Measurements from ENCODE around the gene OAS3.
"Not testable (repeated sequence)": the region's sequence is repeated elsewhere in the genome, so short reads cannot be mapped to it uniquely, and the experiment has no call there.

The OAS3 gene, protein sequence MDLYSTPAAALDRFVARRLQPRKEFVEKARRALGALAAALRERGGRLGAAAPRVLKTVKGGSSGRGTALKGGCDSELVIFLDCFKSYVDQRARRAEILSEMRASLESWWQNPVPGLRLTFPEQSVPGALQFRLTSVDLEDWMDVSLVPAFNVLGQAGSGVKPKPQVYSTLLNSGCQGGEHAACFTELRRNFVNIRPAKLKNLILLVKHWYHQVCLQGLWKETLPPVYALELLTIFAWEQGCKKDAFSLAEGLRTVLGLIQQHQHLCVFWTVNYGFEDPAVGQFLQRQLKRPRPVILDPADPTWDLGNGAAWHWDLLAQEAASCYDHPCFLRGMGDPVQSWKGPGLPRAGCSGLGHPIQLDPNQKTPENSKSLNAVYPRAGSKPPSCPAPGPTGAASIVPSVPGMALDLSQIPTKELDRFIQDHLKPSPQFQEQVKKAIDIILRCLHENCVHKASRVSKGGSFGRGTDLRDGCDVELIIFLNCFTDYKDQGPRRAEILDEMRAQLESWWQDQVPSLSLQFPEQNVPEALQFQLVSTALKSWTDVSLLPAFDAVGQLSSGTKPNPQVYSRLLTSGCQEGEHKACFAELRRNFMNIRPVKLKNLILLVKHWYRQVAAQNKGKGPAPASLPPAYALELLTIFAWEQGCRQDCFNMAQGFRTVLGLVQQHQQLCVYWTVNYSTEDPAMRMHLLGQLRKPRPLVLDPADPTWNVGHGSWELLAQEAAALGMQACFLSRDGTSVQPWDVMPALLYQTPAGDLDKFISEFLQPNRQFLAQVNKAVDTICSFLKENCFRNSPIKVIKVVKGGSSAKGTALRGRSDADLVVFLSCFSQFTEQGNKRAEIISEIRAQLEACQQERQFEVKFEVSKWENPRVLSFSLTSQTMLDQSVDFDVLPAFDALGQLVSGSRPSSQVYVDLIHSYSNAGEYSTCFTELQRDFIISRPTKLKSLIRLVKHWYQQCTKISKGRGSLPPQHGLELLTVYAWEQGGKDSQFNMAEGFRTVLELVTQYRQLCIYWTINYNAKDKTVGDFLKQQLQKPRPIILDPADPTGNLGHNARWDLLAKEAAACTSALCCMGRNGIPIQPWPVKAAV

DNA sequence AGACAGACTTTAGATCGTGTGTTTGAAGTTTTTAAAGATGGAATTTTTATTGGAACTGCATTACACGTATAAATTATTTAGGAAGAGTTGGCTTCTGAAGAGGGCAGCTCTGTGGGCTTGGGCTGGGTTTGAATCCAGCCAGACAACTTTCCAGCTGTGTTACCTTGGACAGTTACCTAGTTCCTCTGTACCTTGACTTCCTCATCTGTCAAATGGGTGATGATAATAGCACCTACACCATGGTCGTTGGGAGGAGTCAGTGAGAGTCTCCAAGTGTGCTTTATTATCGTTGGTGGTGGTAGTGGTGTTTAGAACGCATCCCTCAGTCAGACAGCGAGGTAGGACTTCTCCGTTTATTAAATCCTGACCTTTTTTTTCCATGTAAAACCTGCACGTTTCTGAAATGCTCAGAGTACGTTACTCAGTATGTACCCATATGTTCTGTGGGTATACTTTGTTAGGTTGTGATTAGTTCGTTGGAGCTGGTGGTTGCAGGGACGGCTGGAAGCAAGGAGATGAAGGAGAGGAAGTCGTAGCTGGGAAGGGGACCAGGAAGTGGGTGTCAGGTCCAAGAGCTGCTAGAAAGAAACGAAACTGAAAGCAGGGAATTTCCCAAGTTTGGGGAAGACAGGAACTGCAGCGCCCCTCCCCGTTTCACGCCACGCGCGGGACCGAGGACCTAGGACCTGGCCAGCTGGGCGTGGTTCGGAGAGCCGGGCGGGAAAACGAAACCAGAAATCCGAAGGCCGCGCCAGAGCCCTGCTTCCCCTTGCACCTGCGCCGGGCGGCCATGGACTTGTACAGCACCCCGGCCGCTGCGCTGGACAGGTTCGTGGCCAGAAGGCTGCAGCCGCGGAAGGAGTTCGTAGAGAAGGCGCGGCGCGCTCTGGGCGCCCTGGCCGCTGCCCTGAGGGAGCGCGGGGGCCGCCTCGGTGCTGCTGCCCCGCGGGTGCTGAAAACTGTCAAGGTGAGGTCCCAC lies at the start of gene OAS3:
TSS of gene OAS3 (plus strand) at position 734 of the 979 bp plus-strand sequence. CDS start at position 791, 57 bp downstream.
- peak; percentile 38 to 66 for DNase-seq (ENCODE audit: low read depth in 2 of 2)

DNA sequence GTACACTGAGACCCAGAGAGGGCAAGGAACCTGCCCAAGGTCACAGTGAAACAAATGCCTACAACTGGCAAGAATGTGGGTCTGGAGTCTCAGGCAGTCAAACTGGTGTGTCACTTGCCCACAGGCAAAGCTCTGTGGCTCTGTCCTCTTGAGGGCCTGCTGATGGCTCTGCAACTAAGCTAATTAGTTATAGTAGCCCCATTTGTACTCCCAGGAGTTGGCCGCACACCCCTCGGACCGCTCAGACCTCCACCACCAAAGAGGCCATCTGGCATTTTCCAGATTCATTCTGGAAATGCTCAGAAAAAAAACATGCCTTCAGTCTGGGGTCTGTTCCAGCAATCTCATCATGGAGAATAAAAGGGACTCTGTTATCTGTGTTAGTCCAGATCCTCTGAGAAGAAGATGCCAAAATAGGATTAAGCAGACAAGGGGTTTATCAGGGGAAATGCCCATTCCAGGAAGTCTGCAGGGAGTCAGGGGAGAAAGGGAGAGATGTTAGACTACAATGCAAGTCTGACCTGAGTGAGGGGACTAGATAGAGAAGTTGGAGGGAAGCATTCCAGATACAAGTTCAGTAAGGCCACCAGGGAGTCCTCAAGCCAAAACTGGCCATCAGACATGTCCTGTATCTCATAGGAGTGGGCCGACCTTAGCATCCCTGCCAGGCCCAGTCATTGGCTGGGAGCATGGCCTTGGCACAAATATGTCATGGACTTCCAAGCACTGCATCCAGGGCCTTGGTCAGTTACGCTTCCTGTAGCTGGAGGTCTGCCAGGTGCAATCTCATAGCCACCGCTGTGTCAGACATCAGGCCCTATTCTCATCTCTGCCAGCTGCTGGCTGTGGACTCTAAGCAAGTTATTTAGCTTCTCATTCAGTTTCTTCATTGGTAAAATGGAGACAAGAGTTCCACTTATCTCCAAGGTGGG lies 46.9 kb upstream of the OAS3 start:
- no peak for DNase-seq (ENCODE audit: low read depth in 2 of 2)

DNA sequence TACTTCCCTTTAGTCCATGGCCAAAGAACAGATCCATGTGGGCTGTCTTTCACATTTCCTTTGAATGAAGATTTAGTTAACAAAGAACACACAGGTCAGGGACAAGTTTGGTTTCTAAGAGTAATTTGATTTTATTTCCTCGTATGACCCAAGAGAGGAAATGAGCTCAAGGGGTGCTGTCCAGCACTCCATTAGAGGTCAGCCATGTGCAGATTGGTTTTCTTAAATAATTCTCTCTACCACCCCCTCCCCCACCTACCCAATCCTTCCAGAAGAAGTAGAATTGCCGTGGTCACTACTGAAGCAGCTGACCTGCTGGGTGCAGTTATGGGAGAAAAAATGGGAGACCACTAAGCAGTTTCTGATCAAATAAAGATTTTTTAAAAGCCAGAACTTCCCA lies 45.4 kb upstream of the OAS3 start:
- DNase-seq (ENCODE audit: low read depth in 2 of 2): no peak

DNA sequence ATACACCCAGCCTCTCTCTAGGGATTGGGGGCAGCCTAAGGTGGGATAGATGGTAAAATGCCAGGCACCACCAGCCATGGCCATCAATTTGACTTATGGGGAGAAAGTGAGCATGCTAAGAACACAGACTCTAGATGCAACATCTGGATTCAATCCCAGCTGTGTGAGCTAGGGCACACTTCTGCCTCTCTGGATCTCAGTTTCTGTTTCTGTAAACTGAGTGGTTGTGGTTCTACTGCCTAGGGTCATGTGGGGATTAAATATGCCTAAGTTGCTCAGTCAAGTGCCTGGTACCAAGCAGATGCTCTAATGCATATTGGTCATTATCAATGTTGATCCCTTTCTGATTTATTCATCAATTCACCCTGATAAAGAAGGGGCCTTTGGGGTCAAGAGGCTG lies 44.1 kb upstream of the OAS3 start:
- DNase-seq (ENCODE audit: low read depth in 2 of 2): no peak

DNA sequence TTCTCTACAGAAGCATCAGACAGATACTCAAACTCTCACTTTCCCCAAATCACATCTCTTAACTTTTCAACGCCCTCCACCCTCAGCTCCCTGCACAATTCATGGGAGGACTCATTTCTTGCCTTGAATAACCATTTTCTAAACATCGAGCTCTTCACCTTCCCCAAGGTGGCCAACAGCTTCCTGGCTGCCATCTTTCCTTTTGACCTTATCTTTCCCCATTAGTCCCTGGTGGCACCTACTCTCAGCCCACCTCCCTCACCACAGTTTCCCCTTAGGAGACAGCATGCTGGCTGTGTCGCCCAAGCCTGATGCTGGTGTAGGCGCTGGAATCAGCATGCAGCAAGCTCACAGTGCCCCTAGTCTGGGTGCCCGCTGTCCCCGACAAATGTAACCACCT lies 39.9 kb upstream of the OAS3 start:
- no peak for DNase-seq (ENCODE audit: low read depth in 2 of 2)

DNA sequence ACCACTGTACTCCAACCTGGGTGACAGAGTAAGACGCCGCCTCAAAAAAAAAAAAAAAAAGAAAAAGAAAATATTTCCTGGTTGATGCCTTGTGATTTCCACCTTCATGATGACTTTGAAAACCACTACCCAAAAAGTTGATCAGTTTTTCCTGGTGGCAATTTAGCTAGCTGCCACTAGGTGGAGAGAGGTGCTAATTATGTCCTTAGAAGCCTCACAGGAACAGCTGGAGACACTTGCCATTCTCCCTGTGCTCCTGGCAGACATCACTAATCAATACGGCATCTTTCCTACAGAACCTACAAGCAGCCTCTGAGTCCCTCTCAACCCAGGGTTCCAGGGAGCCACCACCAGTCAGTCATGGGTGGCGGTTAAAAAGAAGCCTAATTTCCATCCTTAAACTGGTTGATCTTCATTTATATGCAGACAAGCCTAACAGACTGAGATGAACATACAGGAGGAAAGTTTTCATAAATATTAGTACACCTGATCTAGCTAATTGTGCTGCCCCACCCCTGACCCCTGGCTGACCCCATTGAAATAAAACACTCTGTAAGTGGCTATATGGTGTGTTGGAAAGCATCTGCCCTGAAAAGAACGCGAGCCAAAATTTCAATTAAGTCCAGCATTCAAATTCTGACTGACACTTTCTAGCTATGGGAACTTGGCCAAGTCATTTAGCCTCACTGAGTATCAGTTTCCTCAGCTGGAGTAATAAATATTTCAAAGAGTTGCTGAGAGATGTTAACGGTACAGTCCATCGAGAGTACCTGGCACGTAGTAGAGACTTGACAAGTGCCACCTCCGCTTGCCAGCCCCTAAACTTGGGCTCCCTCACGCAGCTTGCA lies 37.8 kb upstream of the OAS3 start:
- peak in 1 of 2 donors; percentile 6 for DNase-seq (ENCODE audit: low read depth in 2 of 2)

DNA sequence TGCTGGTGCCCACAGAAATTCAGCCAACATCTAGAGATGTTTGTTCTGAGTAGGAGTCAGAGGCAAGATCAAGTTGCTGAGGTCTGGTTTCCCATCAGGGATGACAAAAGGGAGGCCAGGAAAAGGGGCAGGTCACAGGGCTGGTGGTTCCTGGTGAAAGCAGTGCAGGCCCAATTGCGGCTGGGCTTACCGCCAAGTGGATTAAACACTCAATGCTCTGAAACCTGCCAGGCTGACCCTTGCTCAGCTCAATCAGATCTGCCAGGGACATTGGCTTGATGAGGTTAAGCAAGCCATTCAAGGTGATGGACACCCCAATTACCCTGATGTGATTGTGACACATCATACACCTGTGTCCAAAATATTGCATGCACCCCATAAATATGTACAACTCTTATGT lies 37.0 kb upstream of the OAS3 start:
- no peak for DNase-seq (ENCODE audit: low read depth in 2 of 2)

DNA sequence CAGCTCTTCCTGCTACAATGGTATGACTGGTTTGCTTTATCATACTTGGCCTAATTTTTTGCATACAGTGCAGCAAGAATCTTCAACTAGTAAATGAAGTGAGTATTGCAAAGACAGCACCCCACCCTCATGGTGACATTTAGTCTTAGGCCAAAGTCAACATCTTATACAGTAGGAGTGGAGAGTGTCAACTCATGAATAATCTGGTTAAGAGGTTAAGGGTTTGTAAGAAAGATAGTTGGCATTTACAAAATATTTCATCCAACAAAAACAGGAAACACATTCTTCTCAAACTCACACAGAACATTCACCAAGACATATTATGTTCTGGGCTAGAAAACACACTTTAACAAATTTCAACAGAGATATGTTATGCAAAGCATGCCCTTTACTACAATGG lies 33.7 kb upstream of the OAS3 start:
- DNase-seq (ENCODE audit: low read depth in 2 of 2): no peak

DNA sequence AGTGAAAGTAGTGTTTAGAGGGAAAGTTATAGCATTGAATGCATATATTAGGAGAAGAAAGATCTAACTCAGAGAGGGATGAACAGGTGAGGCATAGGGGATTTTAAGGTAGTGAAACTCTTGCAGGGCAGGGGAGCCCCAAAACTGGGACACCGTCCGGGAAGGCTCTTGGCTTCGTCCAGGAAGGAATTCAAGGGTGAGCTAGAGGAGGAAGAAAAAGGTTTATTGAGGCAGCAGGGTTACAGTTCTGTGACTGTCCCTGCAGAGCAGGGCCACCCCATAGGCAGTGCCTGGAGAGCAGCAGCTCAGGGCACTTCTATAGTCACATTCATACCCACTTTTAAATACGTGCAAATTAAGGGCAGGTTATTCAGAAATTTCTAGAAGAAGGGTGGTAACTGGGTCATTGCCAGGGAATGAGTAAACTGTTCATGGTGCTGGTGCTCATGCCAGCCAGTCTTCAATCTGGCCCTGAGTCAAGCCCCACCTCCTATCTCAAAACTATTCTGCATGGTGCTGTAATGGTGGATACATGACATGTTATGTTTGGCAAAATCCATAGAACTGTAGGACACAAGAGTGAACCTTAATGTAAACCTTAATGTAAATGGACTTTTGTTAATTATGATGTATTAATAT lies 32.7 kb upstream of the OAS3 start:
- DNase-seq (ENCODE audit: low read depth in 2 of 2): no peak

DNA sequence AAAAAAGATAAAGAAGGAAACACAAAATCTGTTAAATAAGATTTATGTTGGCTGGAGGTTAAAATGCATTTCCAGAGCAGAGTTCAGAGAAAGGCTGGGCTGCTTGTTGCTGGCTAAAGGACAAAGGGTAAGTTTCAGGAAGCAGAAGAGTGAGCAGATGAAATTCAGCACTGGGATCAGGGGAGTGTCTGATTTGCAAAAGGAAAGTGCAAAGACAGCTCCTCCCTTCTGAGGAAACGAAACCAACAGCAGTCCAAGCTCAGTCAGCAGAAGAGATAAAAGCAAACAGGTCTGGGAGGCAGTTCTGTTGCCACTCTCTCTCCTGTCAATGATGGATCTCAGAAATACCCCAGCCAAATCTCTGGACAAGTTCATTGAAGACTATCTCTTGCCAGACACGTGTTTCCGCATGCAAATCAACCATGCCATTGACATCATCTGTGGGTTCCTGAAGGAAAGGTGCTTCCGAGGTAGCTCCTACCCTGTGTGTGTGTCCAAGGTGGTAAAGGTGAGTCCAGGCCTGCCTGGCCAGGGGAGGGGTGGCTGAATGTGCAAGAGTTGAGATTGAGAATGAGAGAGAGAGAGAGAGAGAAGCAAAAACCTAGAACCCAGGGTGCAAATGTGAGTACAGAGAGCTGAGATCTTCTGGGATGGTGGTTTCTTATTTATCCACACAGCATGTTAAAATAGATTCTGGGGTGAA lies 31.4 kb upstream of the OAS3 start, which contains the start of gene OAS1:
TSS of gene OAS1 (plus strand) at position 251 of the 703 bp plus-strand sequence. CDS start at position 329, 78 bp downstream.
- no peak for DNase-seq (ENCODE audit: low read depth in 2 of 2)

DNA sequence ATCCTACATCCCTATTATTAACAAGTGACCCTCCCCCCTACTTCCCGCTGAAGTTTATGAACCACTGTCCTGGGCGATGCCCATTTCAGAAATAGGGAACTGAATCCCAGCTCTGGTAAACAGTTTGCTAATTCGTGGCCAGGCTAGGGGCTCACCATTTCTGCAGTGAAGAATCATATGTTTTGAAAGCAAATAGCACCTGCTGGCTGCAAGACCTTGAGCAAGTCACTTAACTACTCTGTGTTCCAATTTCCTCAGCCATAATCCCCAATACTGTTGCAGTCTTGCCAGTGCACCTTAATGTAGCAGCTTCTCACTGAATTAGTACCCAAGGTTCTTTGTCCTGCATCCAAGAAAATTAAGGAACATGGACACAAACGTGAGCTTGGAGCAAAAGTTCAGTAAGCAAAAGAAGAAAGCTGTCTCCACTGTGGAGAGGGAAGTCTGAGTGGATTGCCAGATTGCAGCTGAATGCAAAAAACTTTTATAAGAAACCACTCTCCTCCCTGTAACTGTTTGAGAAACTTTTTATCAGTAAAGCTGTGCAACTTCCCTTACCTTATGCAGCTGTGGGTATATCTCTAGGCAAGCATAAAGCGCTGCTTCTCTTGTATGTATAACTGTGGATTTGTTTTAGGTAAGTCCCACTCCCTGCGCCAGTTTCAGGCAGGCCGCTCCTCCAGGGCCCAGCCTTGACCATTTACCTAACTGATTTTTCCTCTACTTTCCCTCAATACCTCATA lies 30.7 kb upstream of the OAS3 start:
- no peak for DNase-seq (ENCODE audit: low read depth in 2 of 2)

DNA sequence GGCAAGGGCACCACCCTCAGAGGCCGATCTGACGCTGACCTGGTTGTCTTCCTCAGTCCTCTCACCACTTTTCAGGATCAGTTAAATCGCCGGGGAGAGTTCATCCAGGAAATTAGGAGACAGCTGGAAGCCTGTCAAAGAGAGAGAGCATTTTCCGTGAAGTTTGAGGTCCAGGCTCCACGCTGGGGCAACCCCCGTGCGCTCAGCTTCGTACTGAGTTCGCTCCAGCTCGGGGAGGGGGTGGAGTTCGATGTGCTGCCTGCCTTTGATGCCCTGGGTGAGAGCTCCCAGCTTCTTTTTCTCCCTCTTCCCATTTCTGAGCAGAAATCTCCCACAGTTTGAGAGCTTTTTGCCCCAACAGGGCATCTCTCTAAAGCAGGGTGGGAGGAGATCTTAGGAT lies 29.7 kb upstream of the OAS3 start:
- no peak for DNase-seq (ENCODE audit: low read depth in 2 of 2)

DNA sequence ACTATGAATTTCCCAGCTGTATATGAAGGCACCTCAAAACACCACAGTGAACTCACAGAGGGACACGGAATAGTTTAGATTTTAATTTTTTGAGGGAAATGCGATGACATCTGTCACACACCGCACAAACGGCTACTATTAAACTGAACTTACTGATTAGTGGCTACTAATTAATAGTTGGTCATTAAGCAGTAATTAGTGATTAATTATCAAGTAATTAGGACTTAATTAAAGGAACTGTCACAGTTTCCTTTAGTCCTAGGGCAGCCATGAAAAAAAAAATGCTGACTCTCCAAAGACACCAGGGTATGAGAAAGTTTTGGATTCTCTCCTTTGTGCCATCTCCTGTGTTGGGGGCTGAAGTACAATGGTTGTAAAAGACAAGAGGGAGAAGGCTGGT lies 28.6 kb upstream of the OAS3 start:
- no peak for DNase-seq (ENCODE audit: low read depth in 2 of 2)

DNA sequence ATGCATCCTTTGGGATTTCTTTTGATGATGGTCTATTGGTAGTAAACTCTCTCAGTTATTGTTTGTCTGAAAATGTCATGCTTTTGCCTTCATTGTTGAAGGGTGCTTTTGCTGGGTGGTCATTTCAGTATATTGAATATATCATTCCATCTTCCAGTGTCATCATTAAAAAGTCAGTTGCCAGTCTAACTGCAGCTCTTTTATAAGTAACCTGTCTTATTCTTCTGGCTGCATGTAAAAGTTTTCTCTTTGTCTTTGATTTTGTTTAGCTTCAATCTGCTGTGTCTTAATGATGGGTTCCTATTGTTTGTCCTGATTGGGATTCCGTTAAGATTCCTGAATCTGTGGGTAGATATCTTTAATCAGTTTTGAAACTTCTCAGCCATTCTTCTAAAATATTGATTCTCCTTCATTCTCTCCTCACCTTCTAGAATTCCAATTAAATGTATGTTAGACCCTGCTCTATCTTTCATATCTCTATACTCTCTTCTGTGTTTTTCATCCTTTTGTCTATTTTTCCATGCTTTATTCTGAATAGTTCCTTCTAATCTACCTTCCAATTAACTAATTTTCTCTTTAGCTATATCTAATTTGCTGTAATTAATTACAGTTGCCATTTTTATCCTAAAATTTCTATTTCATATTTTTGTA lies 25.1 kb upstream of the OAS3 start:
- DNase-seq (ENCODE audit: low read depth in 2 of 2): no peak

DNA sequence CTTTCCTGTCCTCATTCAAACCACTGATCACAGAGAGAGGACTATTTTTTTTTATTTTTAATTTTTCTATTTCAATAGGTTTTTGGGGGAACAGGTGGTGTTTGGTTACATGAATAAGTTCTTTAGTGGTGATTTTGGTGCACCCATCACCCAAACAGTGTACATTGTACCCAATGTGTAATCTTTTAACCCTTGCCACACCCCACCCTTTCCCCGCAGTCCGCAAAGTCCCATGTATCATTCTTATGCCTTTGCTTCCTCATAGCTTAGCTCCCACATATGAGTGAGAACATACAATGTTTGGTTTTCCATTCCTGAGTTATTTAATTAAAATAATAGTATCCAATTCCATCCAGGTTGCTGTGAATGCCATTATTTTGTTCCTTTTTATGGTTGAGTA lies 24.4 kb upstream of the OAS3 start:
- DNase-seq (ENCODE audit: low read depth in 2 of 2): not testable (repeated sequence)

DNA sequence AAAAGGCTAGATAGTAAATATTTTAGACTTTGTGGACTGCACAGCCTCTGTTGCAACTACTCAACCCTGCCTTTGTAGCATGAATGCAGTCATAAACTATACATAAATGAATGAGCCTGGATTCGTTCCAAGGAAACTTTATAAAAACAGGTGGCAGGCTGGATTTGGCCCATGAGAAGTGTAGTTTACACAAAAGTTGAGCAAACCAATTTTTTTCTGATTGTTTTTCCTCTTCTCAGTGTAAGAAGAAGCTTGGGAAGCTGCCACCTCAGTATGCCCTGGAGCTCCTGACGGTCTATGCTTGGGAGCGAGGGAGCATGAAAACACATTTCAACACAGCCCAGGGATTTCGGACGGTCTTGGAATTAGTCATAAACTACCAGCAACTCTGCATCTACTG lies 22.0 kb upstream of the OAS3 start:
- DNase-seq (ENCODE audit: low read depth in 2 of 2): no peak

DNA sequence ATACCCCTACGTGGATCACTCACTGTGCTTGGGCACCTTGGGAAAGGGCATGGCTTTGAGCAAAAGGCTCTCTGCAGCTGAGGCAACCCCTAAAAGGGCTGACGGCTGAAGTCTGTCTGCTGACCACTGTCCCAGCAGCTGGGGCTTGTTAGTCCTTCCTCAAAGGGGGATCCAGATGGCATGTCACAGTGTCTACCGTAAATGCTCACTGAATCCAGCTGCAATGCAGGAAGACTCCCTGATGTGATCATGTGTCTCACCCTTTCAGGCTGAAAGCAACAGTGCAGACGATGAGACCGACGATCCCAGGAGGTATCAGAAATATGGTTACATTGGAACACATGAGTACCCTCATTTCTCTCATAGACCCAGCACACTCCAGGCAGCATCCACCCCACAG lies 19.2 kb upstream of the OAS3 start:
- no peak for DNase-seq (ENCODE audit: low read depth in 2 of 2)

Data from activated CD8-positive, alpha-beta memory T cell treated with anti-CD3 and anti-CD28 coated beads for 4 hours (primary cell).